NCI-H345 treated with DMSO at 0.1 percent for 48 hours (cell line): ENCODE data around the gene VPS13A.

Source experiments
- DNase-seq: peaks from one replicate; lab custom pipeline; 2025; ENCODE audit not compliant: unreplicated experiment; lab: John Stamatoyannopoulos, UW

The VPS13A gene

DNA sequence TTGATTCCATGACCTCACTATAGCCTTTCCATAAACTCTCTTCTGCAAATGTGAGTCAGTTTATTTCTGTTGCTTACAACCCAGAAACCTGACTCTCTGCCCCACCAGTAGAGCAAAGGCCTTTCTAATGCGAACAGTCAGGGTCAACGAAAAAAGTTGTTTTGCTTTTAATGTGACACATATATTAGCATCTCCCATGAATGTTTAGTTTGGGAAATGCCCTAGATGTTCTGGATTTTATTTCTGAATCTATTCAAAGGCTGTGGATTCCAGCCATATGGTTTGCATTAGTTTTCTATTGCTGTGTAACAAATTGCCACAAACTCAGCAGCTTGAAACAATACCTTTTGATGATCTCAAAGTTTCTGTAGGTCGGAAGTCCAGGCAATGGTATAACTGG lies 277.3 kb downstream of the VPS13A start:
- no peak for DNase-seq

DNA sequence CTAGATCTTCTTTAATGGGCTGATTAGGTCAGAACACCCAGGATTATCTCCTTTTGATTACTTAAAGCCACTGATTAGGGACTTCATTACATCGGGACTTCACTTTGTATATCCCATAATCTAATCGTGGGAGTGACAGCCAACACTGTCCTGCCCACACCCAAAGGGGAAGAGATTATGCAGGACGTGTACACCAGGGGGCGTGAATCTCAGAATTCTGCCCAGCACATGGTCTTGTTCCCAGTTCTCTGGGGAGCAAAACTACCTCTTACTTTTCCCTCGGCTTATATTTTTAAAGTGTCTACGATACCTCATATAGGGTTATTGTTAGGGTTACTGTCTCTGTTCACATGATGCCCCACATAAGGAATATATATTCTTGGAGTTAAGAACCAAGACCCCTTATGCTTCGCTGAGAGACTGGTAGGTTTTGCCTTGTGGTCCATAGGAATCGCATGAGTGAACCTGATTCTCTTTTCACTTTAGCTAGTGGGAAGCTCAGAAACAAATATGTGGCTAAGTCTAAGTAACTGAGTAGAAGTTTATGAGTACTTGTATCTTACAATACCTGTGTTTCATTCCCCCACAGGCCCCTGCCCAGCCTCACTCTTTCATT lies 278.1 kb downstream of the VPS13A start:
- DNase-seq = no peak

DNA sequence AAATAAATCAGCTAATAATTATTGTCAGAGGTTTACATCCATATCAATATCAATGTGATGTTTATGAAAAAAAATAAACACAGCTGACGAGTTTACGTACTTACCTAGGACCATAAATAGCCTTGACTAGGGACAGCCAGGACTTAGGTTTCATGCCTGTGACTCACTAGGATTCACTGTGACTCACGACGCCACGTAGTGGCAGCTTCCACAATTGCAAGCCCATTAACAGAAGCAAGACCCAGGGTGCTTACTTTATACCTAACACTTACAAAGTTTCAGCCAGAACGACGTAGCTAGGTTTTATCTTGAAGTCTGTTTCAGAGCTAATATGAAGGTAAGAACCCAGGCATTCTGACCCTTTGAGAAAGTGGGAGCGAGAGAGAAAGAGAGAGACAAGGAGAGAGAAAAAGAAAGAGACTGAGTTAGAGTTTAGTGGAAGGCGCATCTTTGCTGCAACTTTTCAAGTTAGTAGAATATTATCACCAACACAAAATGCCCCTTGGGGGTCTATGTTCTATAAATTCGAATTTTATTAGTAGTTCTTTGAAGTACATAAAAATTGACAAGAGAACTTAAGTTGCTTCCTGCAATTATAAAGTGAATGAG lies 279.6 kb downstream of the VPS13A start:
- peak; percentile 56 for DNase-seq

DNA sequence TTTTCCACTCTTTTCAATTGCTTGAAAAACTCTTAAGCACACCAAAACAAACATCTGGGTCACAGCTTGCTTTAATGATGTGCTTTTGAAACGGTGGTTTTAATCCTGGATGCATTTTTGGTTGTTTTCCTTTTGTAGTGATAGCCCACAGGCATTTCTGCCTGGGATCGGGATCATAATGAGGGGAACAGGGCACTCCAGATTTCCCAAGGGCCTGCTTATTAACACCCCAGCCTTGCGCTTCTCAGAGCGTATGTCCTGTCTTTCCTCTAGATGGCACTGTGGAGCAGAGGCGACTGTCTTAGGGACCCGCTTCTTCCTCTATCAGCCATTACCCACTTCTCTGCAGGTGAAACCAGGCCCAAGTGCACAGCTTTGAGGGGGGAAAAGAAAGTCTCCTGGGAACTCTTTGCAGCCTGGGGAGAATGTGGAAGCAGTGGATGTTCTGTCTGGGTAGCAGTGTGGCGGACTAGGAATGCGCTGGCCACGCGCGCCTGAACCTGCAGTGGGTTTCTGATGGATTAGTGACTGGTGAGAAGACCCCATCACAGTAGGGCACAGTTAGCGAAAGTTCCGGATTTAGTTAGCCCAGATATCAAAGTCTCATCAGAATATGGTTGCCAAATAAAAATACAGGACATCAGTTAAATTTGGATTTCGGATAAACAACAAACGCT lies 280.7 kb downstream of the VPS13A start:
- DNase-seq = peak; percentile 61

DNA sequence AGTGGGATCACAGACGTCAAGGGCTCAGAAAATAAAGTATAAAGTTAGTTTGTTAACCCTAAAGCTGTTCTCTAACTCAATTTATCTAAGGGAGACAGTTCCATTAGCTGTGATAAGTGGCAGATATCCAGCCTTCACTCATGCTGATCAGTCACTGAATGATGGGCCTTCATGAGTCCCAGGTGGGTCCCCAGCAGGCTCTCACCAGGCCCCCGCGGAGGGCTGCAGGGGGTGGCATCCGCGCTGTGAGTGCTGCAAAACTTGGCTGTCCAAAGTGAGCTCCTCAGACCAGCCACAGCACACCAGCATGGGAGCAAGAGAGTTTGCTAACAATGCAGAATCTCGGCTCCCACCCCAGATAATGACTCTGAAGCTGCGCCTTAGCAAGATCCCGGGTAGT lies 283.6 kb downstream of the VPS13A start:
- no peak for DNase-seq

DNA sequence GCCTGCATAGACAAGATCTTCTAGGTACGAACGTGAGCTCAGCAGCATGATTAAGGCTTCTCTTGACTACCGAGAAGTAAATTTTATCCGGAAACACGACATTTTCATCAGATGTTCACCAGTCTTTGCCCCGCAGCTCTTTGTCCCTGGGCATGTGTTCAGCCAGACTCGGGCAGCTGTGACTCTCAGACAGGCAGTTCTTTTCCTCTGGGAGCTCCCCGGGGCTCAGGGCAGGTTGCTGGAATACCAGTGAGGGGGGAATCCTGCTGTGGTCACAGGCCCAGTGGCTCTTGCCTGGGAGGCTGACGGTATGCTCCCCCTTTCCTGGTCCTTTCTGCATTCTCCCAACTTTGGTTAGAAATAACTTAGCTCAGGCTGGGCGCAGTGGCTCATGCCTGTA lies 284.7 kb downstream of the VPS13A start:
- no peak for DNase-seq

DNA sequence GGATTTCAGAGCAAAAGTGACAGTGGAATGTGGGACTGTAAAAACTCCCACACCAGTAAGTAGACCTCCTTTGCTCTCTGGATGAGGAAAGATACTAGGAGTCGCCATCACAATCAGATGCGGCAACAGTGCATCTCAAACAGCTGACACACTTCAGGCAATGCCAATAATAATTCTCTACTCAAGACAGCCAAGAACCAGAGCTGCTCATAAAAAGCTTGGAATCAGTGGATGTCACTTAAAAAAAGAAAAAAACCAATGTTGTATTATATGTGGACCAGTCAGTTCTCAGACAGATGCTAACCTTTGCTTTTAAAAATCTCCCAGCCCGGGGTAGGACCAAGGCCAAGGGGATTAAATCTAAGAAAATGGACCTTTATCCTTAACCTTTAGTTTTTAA lies 285.8 kb downstream of the VPS13A start:
- DNase-seq = no peak

DNA sequence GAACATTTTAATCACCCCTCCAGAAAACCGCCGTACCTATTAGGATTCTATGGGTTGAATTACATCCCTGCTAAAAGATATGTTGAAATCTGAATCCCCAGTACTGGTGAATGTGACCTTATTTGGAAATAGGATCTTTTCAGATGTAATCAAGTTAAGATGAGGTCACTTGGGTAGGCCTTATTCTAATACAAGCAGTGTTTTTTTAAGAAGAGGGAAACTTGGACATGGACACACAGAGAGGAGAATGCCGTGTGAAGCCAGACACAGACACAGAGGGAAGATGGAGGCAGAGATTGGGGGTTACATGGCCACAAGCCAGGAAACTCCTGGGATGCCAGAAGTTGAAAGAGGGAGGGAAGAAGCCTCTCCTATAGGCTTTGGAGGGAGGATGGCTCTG lies 287.3 kb downstream of the VPS13A start:
- DNase-seq = no peak

DNA sequence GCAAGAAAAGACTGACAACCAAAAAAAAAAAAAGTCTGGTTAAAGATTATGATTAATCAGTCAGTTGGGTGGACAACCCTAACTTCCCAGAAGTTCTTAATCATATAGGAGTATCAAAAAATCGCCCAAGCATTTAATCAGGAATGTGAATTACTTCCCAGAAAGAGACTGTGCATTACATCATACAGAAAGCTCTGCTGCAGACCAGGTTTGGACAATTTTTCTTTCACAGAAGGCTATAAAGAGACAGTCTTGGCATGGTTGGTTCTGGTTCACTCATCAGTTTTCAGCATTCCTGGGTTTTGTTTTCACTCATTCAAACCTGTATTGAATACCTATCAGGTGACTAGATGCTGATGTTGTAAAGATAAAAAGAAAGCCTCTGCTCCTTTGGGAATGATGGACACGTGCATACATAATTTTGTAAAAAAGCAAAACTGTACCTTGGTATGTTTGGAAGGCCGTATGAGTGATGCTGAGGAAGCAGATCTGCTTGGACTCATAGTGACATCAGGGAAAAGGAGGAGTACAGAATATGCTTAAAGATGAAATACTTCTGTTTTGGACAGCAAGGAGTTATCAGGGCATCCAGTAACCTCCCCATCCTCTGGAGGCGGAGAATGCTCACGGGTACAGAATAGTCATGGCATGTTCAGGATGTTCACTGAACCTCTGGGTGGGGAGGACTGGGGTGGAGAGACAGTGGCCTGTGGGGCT lies 292.3 kb downstream of the VPS13A start:
- DNase-seq = no peak
